Measurements from ENCODE around the gene ACKR3.

The ACKR3 gene

DNA sequence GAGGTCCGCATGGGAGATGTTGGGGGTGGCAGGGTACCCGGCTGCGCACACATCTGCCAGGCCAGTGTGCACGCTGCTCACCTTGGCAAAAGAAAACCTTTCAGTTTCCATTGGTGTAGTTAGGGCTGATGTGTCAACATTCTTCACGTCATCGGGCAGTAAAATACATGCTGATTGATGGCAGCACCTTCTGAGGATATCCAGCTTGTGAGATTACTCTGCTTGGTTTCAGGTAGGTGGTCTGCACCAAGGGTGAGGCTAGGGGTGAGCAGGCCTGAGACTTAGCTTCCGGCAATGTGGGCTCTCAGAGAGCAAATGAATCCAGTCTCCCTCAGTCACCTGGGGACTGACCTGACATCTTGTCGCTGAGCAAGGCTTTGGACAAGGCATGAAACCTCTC lies 19.3 kb upstream of the ACKR3 start:
- no peak for DNase-seq

DNA sequence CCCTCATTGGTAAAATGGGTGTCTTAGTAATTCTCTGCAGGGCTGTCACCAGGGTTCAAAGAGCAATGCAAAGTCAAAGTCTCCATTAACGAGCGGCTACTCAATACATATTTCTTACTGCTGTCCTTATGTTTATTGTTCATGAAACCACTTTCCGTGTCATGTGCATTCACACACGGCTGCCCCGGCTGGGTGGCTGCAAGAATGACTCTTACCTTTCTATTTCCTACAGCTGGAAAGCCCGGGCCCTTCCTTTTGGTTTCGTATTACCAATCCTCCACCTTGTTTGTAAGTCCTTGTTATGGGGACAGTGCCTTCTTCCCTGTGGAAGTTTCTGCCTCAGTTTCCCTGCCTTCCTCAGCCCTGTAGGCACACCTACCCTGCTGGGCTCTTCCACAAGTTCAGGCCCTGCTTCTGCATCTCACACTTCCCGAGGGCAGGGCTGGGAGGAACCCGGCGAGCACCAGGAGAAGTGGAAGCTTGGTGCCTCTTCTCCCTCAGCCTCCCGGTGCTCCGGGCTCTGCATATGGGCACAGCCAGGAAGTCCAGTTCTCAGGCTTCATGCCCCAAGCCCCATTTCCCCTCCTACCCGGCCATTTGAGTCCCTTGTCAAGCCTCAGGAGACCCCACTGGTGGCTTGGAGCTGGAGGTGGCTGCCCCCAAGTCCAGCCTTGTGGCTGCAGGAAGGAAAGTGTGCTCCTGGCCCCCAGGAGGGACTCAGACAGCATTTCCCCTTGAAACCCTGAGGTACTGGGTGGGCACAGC lies 18.7 kb upstream of the ACKR3 start:
- no peak for DNase-seq

DNA sequence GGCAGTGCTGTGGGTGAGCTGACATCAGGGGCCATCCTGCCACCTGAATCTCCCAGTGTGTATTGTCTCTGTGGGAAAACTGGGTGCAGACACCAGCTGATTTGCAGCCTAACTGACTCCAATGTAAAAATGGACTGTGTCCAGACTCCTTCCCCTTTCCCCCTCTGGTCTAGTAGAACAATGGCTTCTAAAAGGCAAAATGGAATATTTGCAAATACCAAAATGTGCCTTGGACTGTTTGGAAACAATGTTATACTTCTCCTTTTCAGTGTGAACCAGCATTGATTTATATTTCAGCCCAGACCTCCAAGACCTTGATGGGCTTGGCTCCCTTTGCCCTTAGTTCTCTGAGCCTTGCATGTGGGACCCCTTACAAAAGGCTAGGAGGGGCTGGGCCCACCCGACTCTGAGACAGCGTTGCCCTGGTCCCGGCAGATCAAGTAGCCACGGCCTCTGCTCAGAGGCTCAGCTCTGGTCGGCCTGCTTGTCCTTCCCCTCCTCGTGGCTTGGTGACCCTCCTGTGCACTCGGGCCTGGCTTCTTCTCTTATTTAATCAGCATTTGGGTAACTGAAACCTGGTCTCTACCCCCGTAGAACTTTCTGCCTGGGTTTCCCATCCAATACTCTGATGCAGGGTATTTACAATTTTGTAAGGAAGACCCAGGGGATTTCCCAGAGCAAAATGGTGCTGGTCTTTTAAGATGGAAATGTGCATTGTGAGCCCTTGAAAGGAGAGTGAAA lies 18.0 kb upstream of the ACKR3 start:
- DNase-seq = no peak

DNA sequence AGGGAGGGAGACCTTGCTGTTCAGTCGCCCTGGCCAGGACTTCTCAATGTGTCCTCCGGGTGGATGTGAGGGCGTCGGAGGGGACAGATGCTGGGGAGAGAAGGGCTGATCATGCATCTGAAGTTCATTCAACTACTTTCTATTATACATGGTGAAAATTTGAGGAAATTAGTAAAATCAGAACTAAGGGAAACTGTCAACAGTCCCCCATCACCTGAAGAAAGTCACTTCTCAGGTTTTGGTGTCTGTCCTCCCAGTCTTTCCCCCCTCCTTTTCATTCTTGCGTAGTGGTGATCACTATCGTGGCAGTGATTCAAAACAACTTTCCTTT lies 17.4 kb upstream of the ACKR3 start:
- DNase-seq = no peak

DNA sequence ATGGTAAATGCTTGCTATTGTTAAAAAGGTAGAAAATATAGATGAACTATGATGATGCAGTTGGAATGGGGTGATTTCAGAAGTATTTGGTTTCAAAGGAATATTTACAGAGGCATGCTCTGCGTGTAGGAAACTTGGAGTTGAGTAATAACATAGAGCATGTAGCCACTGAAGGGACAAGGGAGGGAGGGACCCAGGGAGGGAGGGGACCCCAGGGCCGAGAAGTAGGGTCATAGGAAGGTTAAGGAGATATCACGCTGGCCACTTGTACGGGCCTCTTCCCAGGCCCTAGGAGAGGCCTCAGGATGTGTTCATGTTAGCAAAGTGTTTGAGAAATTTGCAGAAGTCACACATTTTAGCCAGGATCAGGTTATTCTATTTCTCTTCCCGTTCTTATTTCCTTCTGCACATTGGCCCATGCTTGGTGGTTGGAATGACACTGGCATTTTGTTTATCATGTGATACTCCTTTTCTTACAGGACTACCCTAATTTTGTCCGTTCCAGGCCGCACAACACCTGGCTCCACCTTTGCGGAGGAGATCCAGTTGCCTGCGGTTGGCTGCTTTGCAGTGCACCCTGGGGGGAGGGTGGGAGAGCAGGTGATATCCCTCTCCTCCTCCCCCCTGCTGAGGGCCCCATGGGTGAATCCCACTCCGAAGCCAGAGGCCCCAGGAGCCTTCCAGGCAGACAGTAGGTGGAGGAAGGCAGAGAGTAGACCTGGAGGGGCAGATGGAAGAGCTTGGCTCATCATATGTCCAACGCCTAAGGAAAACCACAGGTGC lies 16.9 kb upstream of the ACKR3 start:
- DNase-seq = no peak

- no peak for DNase-seq
Observed at GRCh38 chr2:236553522-236553921, 16.1 kb upstream of the ACKR3 start.

DNA sequence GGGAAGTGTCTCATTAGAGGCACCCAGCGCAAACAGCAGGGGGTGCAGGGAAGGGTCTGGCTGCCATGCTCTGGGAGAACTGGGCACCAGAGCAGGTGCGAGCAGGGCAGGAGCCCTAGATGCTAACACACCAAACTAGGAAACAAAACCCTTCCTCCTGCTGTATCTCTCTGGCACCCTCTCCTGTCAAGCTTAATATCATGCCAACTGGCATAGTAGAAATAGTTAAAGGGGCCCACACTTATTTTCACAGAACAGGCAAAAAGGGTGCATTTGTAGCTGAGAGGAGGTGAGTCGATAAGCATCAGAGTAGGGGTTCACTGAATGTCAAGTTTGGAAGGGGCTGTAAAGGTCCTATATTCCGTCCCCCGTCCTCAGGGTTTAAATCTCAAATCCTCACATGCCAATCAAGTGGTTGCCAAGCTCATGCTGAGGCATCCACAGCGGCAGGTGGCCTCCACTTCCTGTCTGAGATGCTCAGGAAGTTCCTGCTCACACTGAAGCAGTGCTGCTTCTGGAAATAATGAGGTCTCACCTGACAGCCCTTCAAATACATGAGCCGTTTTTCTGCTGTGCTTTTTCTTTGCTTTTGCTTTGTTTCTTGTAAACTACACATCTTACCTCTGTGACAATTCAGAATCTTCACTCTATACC lies 14.9 kb upstream of the ACKR3 start:
- DNase-seq = peak in 3 of 6 experiments; percentile 9 to 26 (median 11)

- DNase-seq = no peak
Observed at GRCh38 chr2:236555481-236555880, 14.1 kb upstream of the ACKR3 start.

- no peak for DNase-seq
Observed at GRCh38 chr2:236557306-236558030, 12.2 kb upstream of the ACKR3 start.

- DNase-seq = no peak
Observed at GRCh38 chr2:236558036-236558435, 11.6 kb upstream of the ACKR3 start.

DNA sequence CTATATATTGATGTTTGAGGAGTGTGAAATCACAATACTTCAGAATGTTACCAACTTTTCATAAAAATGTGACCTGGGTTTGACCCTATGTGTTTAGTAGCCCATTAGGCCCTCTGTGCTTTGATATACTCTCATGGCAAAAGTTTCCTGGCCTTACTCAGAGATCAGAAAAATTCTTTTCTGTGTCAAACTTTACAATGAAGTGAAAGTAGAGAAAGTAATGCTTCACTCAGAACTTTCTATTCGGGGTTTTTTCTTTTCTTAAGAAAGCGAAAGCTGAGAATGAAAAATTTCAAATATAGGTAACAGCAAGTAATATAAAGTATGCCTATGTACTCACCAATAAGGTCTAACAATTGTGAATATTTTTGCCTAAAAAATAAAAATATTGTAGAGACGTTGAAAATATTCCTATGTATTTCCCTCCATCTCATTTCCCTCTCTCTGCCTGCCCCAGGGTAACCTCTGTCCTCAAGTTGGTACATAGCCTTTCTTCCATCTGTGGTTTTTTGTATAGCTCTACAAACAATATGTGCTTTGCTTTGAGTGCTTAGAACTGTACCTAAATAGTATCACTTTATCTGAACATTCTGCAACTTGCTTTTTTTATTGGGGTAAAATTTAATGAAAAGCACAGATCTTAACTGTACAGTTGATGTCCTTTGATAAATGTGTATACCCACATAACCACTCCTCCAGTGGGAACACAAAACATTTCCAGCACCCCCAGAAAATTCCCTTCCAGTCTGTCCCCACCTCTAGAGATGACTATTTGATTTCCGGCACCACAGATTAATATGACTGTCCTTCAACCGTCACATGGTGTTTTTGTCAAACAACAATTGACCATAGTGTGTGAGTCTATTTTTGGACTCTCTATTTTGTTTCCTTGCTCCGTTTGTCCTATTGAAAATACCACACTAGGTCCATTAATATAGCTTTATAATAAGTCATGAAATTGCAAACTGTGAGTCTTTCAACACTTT lies 10.3 kb upstream of the ACKR3 start:
- DNase-seq = no peak

DNA sequence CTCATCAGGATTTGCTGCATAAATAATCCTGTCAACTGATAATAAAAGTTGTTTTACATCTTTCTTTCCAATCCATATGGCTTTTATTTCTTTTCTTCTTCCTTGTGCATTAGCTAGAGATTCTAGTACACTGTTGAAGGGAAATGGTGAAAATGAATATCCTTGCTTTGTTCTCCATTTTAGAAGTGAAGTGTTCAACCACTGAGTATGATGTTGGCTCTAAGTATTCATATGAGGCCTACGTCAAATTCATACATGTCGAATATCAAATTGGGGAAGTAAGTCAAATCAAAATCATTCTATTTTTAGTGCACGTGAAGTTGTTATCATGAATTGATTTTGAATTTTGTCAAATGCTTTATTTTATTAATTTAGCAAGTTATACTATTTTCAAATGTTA lies 7.8 kb upstream of the ACKR3 start:
- no peak for DNase-seq

- no peak for DNase-seq
Observed at GRCh38 chr2:236562434-236562833, 7.2 kb upstream of the ACKR3 start.

- no peak for DNase-seq
Observed at GRCh38 chr2:236563953-236564352, 5.7 kb upstream of the ACKR3 start.

DNA sequence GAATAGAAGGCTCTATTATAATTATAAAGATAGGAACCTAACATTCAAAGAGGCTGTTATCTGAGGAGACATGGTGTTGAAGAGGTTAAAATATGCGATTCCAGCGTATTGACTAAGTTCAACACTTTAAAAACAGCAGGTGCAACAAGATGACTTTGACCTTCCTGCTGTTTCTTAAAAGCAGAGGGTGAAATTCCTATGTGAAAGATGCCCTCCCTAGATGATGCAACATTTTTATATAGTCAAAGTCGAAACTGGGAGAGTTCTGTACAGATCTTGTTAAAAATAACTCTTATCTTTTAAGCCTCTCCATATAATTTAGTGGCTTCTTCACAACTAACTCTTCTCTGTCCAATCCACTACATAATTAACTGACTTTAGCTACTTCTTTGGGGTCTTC lies 4.4 kb upstream of the ACKR3 start:
- DNase-seq = no peak

DNA sequence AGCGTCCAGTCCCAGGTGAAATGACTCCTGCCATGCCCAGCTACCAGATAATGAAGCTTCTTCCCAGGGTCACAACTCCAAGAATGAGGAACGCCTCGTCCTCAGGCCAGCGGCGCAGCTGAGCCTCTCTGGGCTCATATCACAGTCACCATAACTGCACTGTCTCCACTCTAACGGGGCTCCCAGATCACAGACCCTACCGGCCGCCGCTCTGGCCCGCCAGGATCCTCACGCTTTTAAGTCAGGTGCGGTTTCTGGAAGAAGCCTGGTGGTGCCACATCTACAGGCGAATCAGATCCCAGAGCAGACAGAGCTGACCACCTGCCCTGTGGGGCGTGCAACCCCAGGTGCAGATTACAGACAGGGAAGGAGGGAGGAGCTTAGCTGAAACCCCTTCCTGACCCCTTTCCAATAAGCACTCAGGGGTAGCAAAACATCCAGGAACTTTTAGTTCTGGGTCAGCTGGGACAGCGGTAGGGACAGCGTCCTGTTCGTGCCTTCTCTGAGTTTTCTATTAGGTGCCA lies 3.7 kb upstream of the ACKR3 start:
- no peak for DNase-seq

DNA sequence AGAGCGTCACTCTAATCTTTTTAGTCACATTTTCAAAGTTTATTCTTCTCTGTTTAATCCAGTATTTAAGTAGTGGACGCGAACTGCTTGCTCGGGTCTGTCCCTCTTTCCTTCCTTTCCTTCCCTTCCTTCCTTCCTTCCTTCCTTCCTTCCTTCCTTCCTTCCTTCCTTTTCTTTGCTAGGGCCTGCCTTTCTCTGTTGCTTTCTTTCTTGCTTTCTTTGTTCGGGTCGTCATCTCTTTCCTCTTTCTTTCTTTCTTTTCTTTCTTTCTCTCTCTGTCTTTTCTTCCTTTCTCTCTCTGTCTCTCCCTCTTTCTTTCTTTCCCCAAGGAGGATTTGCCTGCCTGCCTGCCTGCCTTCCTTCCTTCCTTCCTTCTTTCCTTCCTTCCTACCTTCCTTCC lies 3.0 kb upstream of the ACKR3 start:
- no peak for DNase-seq

- DNase-seq = peak in 3 of 6 experiments; percentile 12 to 70 (median 29)
Observed at GRCh38 chr2:236568068-236568921, 1.3 kb upstream of the ACKR3 start.

DNA sequence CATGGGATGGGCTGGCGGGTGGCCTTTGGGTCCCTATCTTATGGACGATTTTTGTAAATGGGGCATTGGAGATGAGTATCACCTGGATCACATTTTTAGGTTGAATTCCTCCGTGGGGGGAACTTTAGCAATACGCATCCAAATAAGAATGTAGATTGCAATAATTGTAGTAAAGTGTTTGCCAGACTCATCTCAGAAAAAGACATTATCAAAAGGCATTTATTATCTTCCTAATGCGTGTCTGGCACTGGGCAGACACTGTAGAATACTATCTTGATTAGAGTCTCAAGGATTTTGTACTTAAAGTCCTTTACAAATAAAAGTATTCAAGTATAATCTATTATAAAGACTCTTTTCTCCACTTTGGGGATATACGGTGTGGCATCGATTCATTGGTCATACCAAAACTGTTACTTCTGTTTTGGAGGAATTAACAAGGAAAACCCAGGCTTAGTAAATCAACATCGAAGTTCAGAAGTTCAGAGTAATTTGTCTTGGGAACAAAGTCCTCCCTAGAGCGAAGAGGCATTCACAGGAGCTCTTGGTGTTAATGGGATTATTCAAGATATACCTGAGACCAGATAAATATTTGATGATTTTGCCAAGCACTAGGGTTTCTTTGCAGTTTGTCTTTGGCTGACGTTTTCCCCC lies 578 bp upstream of the ACKR3 start:
- peak in 1 of 6 experiments; percentile 46 for DNase-seq

Measured in stimulated activated naive CD4-positive, alpha-beta T cell (primary cell).